HFFc6 (cell line): ENCODE data around the gene SFTA2. TPM values are rescaled to one million over a fixed set of nuclear protein-coding genes. Genes with fewer than 3 reads are reported as not detected.

Source experiments
- DNase-seq: peaks from one replicate; pipeline ENCODE4 v3.0.0-alpha.2; 2018
- H3K27ac Mint-ChIP-seq: 2 replicates; pipeline ENCODE4 v1.8.0; 2020; ENCODE audit warnings: mild to moderate bottlenecking, mixed read lengths
- H3K27me3 Mint-ChIP-seq: 2 replicates; pipeline ENCODE4 v1.8.0; 2021; ENCODE audit warnings: mild to moderate bottlenecking, moderate library complexity, mixed read lengths; ENCODE audit not compliant: insufficient read depth
- H3K36me3 Mint-ChIP-seq: 2 replicates; pipeline ENCODE4 v1.8.0; 2021; ENCODE audit warnings: low read depth, mixed read lengths
- H3K4me1 Mint-ChIP-seq: 2 replicates; pipeline ENCODE4 v1.8.0; 2020; ENCODE audit warnings: low read depth, mixed read lengths
- H3K4me3 Mint-ChIP-seq: 2 replicates; pipeline ENCODE4 v1.8.0; 2020; ENCODE audit warnings: mild to moderate bottlenecking, moderate library complexity, mixed read lengths
- H3K9me3 Mint-ChIP-seq: 2 replicates; pipeline ENCODE4 v1.8.0; 2020; ENCODE audit warnings: mild to moderate bottlenecking, mixed read lengths
- CTCF ChIP-seq: fragments of 200-600 bp; sonication (generic); IDR thresholded peaks from 2 replicates; pipeline ENCODE4 v1.5.0; 2021; ENCODE audit warnings: antibody characterized with exemption, mild to moderate bottlenecking
- total RNA-seq, 6 experiments: library from RNA; stranded (reverse); fragmentation: NEBNext Ultra II Directional; extraction: Animal tissue kit (Norgen Biotek cat#: 25700); gene quantifications; 2 replicates in 1 of 6; 3 replicates in 5 of 6; pipeline ENCODE4 v1.2.3, GENCODE V29; 2021

SFTA2 gene
- total RNA-seq, 6 experiments from 2014 or later = not detected

GRCh38 chr6:30951907-30952469 lies 20.0 kb upstream of the SFTA2 start:
- H3K4me3 Mint-ChIP-seq = no peak overlapping the region

GRCh38 chr6:30948811-30949210 lies 16.8 kb upstream of the SFTA2 start:
- H3K36me3 Mint-ChIP-seq = no peaks in the 10 kb centered on the region
- TF ChIP-seq CTCF = no peak
- no peak overlapping the region for H3K27ac Mint-ChIP-seq
- no peaks in the 10 kb centered on the region for H3K4me1 Mint-ChIP-seq
- no peak overlapping the region for H3K4me3 Mint-ChIP-seq
- DNase-seq = no peak
- H3K9me3 Mint-ChIP-seq = no peaks in the 10 kb centered on the region
- peaks cover 65% of the 10 kb centered on the region for H3K27me3 Mint-ChIP-seq

More at GRCh38 chr6:30951907-30952469, 20.0 kb upstream of the SFTA2 start:
- no peak for DNase-seq
- Mint-ChIP-seq H3K27ac (no peak overlapping the region), H3K9me3 (no peaks in the 10 kb centered on the region), H3K4me1 (peaks cover 6% of the 10 kb centered on the region), H3K27me3 (peaks cover 76% of the 10 kb centered on the region), H3K36me3 (no peaks in the 10 kb centered on the region)
- TF ChIP-seq CTCF = no peak

- TF ChIP-seq CTCF = no peak
- Mint-ChIP-seq H3K9me3 (no peaks in the 10 kb centered on the region), H3K4me3 (no peak overlapping the region), H3K4me1 (peaks cover 10% of the 10 kb centered on the region), H3K27ac (no peak overlapping the region), H3K27me3 (peaks cover 58% of the 10 kb centered on the region), H3K36me3 (no peaks in the 10 kb centered on the region)
- no peak for DNase-seq
Observed at GRCh38 chr6:30947231-30947630, 15.3 kb upstream of the SFTA2 start.

- Mint-ChIP-seq H3K4me1 (peaks cover 14% of the 10 kb centered on the region), H3K4me3 (no peak overlapping the region), H3K36me3 (no peaks in the 10 kb centered on the region), H3K27ac (no peak overlapping the region), H3K27me3 (peaks cover 49% of the 10 kb centered on the region), H3K9me3 (no peaks in the 10 kb centered on the region)
- no peak for TF ChIP-seq CTCF
- no peak for DNase-seq
Observed at GRCh38 chr6:30945281-30945680, 13.3 kb upstream of the SFTA2 start.

GRCh38 chr6:30944051-30944450 lies 12.1 kb upstream of the SFTA2 start:
- no peak overlapping the region for H3K4me3 Mint-ChIP-seq
- no peaks in the 10 kb centered on the region for H3K36me3 Mint-ChIP-seq
- H3K27me3 Mint-ChIP-seq = peaks cover 42% of the 10 kb centered on the region
- DNase-seq = no peak
- no peak for TF ChIP-seq CTCF
- H3K9me3 Mint-ChIP-seq = no peaks in the 10 kb centered on the region
- H3K27ac Mint-ChIP-seq = no peak overlapping the region
- peaks cover 14% of the 10 kb centered on the region for H3K4me1 Mint-ChIP-seq
